Measurements from ENCODE around the gene SLC9A9.

Gene SLC9A9

GRCh38 chr3:143414571-143415253 is 433.6 kb downstream of the SLC9A9 start:
- DNase-seq (ENCODE audit: low read depth in 2 of 2) = no peak

GRCh38 chr3:143413372-143413771 is 434.9 kb downstream of the SLC9A9 start:
- DNase-seq (ENCODE audit: low read depth in 2 of 2) = no peak

DNA sequence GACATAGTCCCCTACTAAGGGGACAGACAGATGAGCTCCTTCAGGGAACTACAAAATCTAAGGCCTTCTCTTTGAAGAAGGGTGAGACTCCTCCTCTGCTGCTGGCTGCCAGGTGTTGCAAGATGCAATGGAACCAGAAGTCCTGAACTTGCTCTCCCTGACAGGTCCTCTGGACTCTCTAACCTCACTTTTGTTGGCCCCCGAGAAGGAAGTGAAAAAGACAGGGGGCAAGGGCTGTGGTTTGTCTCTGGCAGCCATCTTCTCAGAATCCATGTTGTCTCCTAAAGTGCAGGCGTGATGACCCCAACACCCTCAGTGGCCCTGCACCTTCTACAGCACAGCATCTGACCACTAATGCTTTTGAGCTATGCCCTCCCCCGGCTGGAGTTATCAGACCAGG is 436.2 kb downstream of the SLC9A9 start:
- DNase-seq (ENCODE audit: low read depth in 2 of 2) = no peak

DNA sequence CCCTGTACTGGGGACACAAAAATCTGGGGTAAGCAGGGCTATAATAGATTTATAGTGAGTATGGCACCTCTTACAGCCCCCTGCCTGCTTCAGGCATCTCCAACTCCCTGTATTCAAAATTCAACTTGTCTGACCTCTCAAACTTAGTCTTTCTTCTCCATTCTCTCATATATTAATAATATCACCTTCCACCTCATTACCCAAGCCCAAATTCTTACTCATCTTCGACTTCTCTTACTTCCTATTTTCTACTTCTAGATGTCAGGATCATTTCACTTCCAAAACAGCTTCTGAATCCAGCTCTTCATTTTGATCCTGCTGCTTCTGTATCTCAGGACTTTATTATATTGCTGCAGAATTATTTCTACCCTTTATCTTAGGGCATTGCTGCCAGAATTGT is 438.0 kb downstream of the SLC9A9 start:
- DNase-seq (ENCODE audit: low read depth in 2 of 2) = no peak

DNA sequence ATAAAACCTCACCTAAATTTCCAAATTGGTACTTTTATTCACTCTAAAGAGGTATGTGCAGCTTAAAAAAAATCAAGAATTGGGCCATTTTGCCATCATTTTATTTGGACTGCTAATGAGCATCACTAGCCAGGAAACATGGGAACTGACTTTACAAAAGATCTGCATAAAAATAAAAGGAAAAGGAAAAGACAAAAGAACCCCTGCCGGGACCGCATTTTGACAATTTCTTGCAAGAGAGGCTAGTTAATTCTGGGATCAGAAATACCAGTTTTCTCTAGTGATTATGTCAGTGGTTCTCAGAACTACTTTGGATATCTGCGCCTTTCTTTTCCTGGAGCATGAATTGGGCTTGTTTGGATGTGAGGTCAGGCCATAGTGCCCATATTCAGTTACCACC is 439.5 kb downstream of the SLC9A9 start:
- no peak for DNase-seq (ENCODE audit: low read depth in 2 of 2)

DNA sequence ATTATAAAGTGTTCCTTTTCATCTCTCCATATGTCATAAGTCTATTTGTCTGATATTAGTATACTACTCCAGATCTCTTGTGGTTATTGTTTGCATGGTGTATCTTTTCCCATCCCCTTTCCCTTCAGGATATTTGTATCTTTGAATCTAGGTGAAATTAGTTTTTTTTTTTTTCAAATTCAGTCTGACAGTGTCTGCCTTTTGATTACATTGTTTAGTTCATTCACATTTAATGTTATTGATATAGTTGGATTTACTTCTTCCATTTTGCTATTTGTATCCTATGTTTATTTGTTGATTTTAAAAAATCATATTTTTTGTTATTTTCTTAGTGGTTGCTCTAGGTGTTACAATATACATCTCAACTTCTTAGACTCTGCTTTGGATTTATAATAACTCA is 445.7 kb downstream of the SLC9A9 start:
- DNase-seq (ENCODE audit: low read depth in 2 of 2) = no peak

GRCh38 chr3:143396790-143397189 is 451.5 kb downstream of the SLC9A9 start:
- DNase-seq (ENCODE audit: low read depth in 2 of 2) = no peak

DNA sequence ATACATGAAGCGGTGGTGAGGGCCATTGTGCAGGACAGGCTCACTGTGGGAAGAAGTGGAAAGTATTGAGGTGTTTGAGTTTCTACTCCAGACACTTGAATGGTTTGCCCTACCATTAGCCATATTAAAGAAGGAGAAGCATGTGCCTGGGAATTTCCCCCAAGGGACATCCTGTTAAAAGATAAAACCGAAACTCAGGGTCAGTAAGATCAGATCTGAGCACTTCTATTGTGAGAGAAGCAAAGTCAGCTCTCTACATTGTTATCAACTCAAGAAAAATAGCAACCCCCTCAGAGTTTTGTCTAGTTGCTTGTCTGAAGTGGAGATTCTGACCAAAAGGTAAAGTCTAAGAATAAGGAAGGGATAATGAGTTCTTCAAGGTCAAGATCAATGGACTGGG is 458.9 kb downstream of the SLC9A9 start:
- DNase-seq (ENCODE audit: low read depth in 2 of 2) = no peak

GRCh38 chr3:143387425-143387824 is 460.8 kb downstream of the SLC9A9 start:
- no peak for DNase-seq (ENCODE audit: low read depth in 2 of 2)

DNA sequence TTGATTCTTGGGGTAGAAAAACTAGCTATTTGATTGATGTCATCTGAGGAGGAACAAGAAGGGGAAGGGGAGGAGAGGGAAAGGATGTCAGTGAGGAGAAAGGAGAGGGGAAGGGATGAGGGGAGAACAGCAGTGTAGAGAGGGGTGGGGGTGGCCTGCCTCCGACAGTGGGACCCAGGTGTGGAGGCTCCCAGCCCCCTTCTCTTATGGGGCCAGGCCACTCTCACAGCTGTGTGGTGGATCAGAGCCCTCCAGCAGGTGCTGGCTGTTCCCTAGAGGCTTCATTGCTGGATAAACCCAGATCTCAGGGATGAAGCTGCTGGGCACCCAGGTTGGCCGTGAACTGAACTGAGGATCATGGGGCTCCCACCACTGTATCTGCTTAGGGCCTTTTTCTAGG is 464.2 kb downstream of the SLC9A9 start:
- DNase-seq (ENCODE audit: low read depth in 2 of 2) = no peak

DNA sequence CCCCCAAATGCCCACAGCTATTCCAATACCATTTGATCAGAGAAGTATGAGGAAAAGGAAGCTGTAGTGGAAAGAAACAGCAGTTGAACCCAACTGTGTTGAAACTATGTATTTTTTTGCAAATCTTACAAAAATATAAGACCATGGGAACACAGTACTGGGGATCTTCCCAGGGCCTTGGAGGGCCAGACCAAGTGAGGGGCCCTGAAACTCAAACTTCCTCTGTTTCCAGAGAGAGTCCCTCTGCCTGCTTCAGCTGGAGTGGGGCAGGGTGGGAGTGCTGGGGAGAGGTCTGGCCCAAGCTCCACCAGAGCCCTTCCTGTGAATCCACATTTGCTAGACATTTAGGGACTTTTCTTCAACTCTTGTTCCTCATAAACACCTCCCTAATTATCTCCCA is 464.8 kb downstream of the SLC9A9 start:
- DNase-seq (ENCODE audit: low read depth in 2 of 2) = no peak

DNA sequence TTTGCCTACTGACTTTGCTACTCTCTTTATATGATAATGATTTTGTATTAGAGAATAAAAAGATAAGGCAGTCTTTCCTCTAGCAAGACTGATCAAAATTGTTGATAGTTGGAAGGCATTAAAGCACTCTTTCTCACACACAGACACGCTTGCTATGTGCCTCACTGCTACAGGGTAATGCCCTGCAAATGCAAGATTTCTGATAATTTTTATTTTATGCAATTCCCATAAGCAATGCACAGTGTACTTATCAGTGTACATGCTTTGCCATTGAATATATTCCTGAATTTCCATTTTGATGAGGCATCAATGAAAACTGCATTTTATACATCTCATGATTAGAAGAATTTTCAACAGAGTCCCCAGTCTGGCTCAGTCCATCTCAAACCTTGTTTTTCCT is 465.5 kb downstream of the SLC9A9 start:
- no peak for DNase-seq (ENCODE audit: low read depth in 2 of 2)

DNA sequence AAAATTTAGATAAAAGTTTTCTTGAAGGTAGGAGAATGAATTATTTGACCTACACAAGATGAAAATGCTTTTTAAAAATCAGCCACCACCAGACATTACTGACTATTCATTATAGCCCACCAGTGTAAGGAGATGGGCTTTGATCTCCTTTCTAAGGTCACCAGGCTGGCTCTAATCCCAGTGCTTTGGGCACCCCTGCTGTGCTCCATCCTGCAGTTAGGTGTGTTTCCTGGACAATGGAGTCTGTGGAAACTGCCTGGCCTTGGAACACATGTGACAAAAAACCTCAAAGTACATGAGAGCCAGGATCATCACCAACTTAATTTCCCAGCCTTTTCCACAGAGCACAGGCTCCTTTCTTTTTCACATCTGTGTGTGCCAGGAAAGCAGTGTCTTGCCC is 467.8 kb downstream of the SLC9A9 start:
- no peak for DNase-seq (ENCODE audit: low read depth in 2 of 2)

GRCh38 chr3:143375698-143376097 is 472.6 kb downstream of the SLC9A9 start:
- DNase-seq (ENCODE audit: low read depth in 2 of 2) = no peak

DNA sequence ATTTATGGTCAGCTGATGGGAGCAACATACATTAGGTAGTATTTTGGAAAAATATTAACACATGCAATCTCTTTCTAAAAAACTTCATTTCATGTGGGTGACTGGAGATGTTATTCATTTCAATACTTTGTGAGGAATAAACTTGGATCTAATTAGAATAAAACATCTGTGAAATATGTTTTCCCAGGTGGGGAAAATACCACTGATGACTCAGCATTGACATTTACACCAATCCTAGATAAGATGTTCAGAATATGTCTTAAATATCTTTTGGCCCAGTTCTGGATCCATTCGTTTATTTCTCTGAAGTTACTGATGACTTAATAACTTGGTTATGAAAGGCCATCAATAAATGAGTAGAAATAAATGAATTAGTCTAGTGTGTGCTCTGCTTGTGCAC is 481.1 kb downstream of the SLC9A9 start:
- no peak for DNase-seq (ENCODE audit: low read depth in 2 of 2)

DNA sequence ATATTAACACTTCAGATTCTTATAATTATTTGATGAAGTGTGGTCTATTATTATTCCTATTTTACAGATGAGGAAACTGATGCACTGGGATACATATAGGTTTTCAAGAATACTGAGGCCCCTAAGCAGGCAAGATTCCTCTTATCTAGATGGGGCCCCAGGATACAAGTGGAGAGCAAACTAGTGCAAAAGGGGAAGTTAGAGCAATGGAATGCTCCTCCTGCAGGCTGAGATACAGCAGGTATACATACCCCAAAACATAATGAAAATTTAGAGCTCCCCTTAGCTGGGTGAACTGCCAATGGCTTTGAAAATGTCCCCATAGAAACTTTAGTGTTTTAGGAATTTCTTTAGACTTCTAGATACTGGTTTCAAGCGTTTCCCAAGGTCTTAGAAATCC is 481.6 kb downstream of the SLC9A9 start:
- DNase-seq (ENCODE audit: low read depth in 2 of 2) = no peak

- no peak for DNase-seq (ENCODE audit: low read depth in 2 of 2)
Measured at GRCh38 chr3:143363949-143364348, 484.3 kb downstream of the SLC9A9 start.

DNA sequence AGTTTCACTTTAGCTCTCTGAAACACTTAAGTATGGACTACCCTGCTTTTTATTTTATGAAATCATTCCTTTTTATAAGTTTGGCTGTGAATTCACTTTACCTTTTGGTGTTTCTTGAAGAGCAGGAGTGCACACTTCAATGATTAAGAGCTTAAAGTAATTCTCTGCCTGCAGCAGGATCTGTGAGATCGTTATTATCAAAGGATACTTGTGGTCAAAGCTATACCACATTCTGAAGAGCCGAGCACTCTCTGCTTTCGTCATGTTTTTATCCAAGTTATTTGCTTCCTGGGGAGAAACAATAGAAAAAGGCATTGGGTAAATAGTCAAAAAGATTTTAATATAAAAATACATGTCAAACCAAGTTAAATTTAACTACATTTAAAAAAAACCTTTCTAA is 485.0 kb downstream of the SLC9A9 start:
- DNase-seq (ENCODE audit: low read depth in 2 of 2) = no peak

GRCh38 chr3:143362115-143362991 is 485.9 kb downstream of the SLC9A9 start:
- DNase-seq (ENCODE audit: low read depth in 2 of 2) = no peak

DNA sequence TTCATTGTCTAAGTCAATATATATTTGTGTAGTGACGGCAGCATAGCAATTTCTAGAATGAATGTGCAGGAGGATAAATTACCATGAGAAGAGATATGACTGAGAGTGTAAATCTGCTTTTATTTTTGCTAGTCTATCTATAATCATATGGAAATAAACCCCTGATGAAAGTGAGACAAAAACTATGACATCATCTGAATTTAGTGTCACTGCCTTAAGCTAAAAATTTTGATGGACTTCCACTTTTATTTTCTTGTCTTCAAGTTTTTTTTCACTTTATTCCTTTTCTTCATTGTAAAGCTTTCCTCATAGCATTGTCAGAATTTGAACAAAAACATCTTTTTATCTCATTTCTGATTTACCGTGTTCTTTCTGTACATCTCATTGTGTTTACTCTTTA is 486.7 kb downstream of the SLC9A9 start:
- no peak for DNase-seq (ENCODE audit: low read depth in 2 of 2)

DNA sequence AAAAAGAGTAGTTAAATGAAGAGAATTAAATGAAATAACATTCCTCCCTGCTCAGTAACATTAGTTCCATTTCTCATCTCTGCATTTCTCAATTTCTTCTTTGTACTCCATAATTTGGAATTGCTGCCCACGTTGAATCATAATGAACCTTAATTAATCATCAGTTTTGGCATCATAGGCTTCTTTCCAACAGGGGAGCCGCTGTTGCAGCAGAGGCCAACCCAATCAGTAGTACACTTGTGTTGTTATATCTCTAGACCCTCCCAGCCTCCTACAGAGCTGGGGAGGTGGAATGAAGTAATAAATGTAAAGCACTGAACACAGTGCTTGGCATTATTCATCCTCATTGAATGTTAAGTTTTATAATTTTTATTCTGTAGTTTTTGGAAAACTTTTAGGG is 488.0 kb downstream of the SLC9A9 start:
- no peak for DNase-seq (ENCODE audit: low read depth in 2 of 2)

DNA sequence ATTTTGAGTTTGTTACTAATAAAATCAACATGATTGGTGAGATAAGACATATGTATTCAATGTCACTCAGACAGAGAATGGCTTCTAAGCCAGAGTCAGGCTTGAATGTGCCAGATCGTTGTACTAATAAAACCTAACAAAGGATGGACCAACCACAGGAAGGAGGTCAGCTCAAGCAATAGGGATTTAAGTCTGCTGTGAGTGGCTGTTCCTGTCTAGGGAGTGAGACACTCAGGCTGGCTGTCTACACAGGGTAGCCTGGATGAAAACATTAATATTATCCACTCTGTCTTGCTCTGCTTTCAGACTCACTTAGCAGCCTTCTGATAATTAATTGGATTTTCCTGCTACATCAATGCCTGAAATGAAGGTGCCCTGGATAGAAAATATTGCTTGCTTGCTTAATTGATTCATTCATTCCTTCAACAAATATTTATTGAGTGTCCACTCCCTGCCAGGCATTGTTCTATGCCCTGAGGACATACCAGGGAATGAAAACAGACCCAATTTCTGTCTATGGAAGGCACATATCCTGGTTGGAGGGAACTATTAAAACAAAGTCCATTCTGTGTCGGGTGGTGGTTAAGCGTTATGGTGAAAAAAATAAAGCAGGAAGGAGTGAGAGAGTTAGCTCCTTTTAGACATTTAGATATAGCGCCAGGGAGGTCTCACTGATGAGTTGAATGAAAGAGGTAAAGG is 489.3 kb downstream of the SLC9A9 start:
- no peak for DNase-seq (ENCODE audit: low read depth in 2 of 2)
